DMS153 treated with DMSO at 0.1 percent for 48 hours (cell line): ENCODE data around the gene RESP18.
A peak's percentile ranks its signal among the peaks of the same experiment; 100 is the strongest.
"Not testable (repeated sequence)": the region's sequence is repeated elsewhere in the genome, so short reads cannot be mapped to it uniquely, and the experiment has no call there.

Experiments used
- DNase-seq: peaks from one replicate; lab custom pipeline; 2025; ENCODE audit not compliant: unreplicated experiment; lab: John Stamatoyannopoulos, UW

Gene RESP18

GRCh38 chr2:219292616-219293015 is 39.9 kb downstream of the RESP18 start:
- DNase-seq, result no peak

GRCh38 chr2:219291910-219292490 is 40.5 kb downstream of the RESP18 start:
- no peak for DNase-seq

GRCh38 chr2:219291394-219291793 is 41.1 kb downstream of the RESP18 start:
- DNase-seq, result no peak

GRCh38 chr2:219290381-219291171 is 42.0 kb downstream of the RESP18 start:
- DNase-seq, result no peak

GRCh38 chr2:219289537-219290361 is 42.8 kb downstream of the RESP18 start:
- DNase-seq, result no peak

GRCh38 chr2:219289195-219289536 is 43.4 kb downstream of the RESP18 start:
- DNase-seq, result no peak

- DNase-seq, result no peak
Measured at GRCh38 chr2:219287580-219288265, 44.8 kb downstream of the RESP18 start.

- not testable (repeated sequence) for DNase-seq
Measured at GRCh38 chr2:219287116-219287440, 45.5 kb downstream of the RESP18 start.

GRCh38 chr2:219286436-219287115 is 46.0 kb downstream of the RESP18 start:
- DNase-seq, result no peak

- no peak for DNase-seq
Measured at GRCh38 chr2:219285894-219286425, 46.6 kb downstream of the RESP18 start.

GRCh38 chr2:219285373-219285735 is 47.2 kb downstream of the RESP18 start:
- no peak for DNase-seq

GRCh38 chr2:219284501-219285372 is 47.8 kb downstream of the RESP18 start:
- DNase-seq, result no peak

- DNase-seq, result no peak
Measured at GRCh38 chr2:219282943-219283581, 49.5 kb downstream of the RESP18 start.

GRCh38 chr2:219282375-219282774 is 50.2 kb downstream of the RESP18 start:
- no peak for DNase-seq

GRCh38 chr2:219281588-219281987 is 51.0 kb downstream of the RESP18 start:
- no peak for DNase-seq

GRCh38 chr2:219280651-219281050 is 51.9 kb downstream of the RESP18 start:
- DNase-seq, result no peak

- no peak for DNase-seq
Measured at GRCh38 chr2:219279916-219280516, 52.5 kb downstream of the RESP18 start.

- peak; percentile 94 for DNase-seq
Measured at GRCh38 chr2:219279151-219279915, 53.2 kb downstream of the RESP18 start, which contains the start of gene DNAJB2. Gene DNAJB2, plus strand, starts transcription at chr2:219279366. Its CDS starts 468 bp downstream, at chr2:219279834.
